Left ventricle myocardium inferior (tissue), 1 donor: ENCODE measurements around the gene MALAT1. TPM values are rescaled to one million over a fixed set of nuclear protein-coding genes. Genes with fewer than 3 reads are reported as not detected.

Source experiments
- DNase-seq: peaks from one replicate; pipeline ENCODE4 v3.0.0-alpha.2; 2020
- H3K27ac ChIP-seq: fragments of 200-600 bp; replicated peaks from 2 replicates; pipeline ENCODE4 v1.8.0; 2021
- H3K27me3 ChIP-seq: fragments of 200-600 bp; 2 replicates; pipeline ENCODE4 v1.8.0; 2021; ENCODE audit warnings: low read depth
- H3K36me3 ChIP-seq: fragments of 200-600 bp; 2 replicates; pipeline ENCODE4 v1.8.0; 2021
- H3K4me1 ChIP-seq: fragments of 200-600 bp; 2 replicates; pipeline ENCODE4 v1.8.0; 2021
- H3K4me3 ChIP-seq: fragments of 200-600 bp; 2 replicates; pipeline ENCODE4 v1.8.0; 2021; ENCODE audit warnings: mild to moderate bottlenecking, moderate library complexity
- H3K9me3 ChIP-seq: fragments of 200-600 bp; replicated peaks from 2 replicates; pipeline ENCODE4 v1.8.0; 2021
- intact Hi-C: fragments of 100-400 bp; cut with micrococcal nuclease; formaldehyde crosslinking; loops from one replicate; pipeline ENCODE4 v1.11.0; 2022
- total RNA-seq: library from RNA; stranded (reverse); fragmentation: NEBNext Ultra II Directional; extraction: Animal tissue kit (Norgen Biotek cat#: 25700); gene quantifications from one replicate; pipeline ENCODE4 v1.2.1, GENCODE V29; 2021
- TF ChIP-seq, protein P1 (sequence below): fragments of 200-600 bp; IDR thresholded peaks from 2 replicates; pipeline ENCODE4 v1.8.0; 2021; ENCODE audit warnings: antibody characterized with exemption, mild to moderate bottlenecking, borderline replicate concordance
- donor health status: DM: no; HTN: yes; CAD: no; lungs with severe emphysema.

MALAT1 gene
- total RNA-seq, 1 donor from 2014 or later, result 6,576 TPM

- intact Hi-C loops, result no loop called here
- TF ChIP-seq, protein P1, sequence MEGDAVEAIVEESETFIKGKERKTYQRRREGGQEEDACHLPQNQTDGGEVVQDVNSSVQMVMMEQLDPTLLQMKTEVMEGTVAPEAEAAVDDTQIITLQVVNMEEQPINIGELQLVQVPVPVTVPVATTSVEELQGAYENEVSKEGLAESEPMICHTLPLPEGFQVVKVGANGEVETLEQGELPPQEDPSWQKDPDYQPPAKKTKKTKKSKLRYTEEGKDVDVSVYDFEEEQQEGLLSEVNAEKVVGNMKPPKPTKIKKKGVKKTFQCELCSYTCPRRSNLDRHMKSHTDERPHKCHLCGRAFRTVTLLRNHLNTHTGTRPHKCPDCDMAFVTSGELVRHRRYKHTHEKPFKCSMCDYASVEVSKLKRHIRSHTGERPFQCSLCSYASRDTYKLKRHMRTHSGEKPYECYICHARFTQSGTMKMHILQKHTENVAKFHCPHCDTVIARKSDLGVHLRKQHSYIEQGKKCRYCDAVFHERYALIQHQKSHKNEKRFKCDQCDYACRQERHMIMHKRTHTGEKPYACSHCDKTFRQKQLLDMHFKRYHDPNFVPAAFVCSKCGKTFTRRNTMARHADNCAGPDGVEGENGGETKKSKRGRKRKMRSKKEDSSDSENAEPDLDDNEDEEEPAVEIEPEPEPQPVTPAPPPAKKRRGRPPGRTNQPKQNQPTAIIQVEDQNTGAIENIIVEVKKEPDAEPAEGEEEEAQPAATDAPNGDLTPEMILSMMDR, result no peak
- H3K36me3 ChIP-seq, result peaks cover 30% of the 10 kb centered on the region
- no peaks in the 10 kb centered on the region for H3K9me3 ChIP-seq
- H3K27me3 ChIP-seq, result no peaks in the 10 kb centered on the region
- H3K4me3 ChIP-seq, result no peak overlapping the region
- H3K27ac ChIP-seq, result no peak overlapping the region
- DNase-seq, result no peak
- peaks cover 29% of the 10 kb centered on the region for H3K4me1 ChIP-seq
Measured at GRCh38 chr11:65542738-65543390, 44.0 kb downstream of the MALAT1 start.

GRCh38 chr11:65545853-65546216, 47.0 kb downstream of the MALAT1 start:
- no peak overlapping the region for H3K27ac ChIP-seq
- intact Hi-C loops, result no loop called here

DNA sequence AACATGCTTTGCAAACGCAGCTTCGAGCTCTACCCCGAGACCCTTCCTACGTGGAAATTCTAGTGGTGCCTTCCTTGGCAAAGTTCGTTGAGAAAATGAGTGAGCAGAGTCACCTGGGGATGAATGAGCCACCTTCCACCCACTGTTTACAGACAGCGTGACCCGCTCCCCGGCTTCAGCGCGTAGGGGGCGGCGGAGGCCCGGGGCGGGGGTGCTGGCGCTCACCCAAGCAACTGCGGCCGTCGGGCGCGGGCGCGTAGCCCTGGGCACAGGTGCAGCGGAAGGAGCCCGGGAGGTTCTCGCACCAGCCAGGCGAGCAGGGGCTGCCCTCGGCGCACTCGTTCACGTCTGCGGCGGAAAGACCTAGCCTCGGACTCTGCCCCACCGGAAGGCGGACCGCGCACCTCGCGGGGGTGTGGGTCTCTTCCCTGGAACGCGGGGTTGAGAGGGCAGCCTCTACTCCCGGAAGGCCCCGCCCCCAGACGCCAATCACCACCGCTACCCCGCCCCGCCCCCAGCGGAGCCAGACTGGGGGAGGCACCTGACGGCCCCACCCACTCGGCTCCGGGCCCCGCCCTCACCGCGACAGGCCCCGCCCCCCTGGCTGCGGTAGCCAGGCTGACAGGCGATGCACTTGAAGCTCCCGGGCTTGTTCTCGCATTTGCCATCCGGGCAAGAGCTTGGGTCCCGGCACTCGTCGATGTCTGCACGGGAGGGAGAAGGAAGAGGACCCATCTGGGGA, 47.5 kb downstream of the MALAT1 start:
- Histone ChIP-seq H3K4me1 (peaks cover 7% of the 10 kb centered on the region), H3K27ac (no peak overlapping the region), H3K27me3 (no peaks in the 10 kb centered on the region), H3K4me3 (peak overlapping the region; percentile 33), H3K36me3 (peaks cover 48% of the 10 kb centered on the region), H3K9me3 (no peaks in the 10 kb centered on the region)
- TF ChIP-seq, protein P1, result no peak
- DNase-seq, result peak; percentile 77
- intact Hi-C loops, result no loop called here

More at GRCh38 chr11:65545853-65546216, 47.0 kb downstream of the MALAT1 start:
- Histone ChIP-seq H3K4me3 (no peak overlapping the region), H3K4me1 (peaks cover 13% of the 10 kb centered on the region), H3K27me3 (no peaks in the 10 kb centered on the region), H3K9me3 (no peaks in the 10 kb centered on the region), H3K36me3 (peaks cover 42% of the 10 kb centered on the region)
- no peak for DNase-seq
- TF ChIP-seq, protein P1, result no peak

- TF ChIP-seq, protein P1, result no peak
- H3K36me3 ChIP-seq, result peaks cover 56% of the 10 kb centered on the region
- no peaks in the 10 kb centered on the region for H3K9me3 ChIP-seq
- H3K27me3 ChIP-seq, result no peaks in the 10 kb centered on the region
- intact Hi-C loops, result no loop called here
- no peak for DNase-seq
- H3K27ac ChIP-seq, result no peak overlapping the region
- H3K4me3 ChIP-seq, result no peak overlapping the region
- H3K4me1 ChIP-seq, result peaks cover 8% of the 10 kb centered on the region
Measured at GRCh38 chr11:65547446-65548125, 48.7 kb downstream of the MALAT1 start.

DNA sequence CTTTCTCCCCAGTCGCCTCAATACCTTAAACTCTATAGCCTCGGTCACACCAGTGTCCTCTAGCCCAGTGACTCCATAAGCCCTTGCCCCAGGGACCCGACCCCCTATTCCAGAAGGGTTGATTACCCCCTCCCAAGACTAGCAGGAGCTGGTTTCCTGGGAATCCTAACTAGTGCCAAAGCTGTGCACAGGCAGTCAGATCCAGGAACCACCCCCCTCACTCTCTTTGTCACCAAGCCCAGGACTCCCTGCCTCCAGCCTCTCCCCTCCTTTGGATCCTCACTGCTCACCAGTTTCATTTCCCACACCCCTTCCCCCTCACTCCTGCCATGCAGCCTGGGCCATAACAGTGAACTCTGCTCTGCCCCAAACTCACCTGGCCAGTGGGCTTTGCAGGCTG, 49.5 kb downstream of the MALAT1 start:
- TF ChIP-seq, protein P1, result no peak
- intact Hi-C loops, result no loop called here
- Histone ChIP-seq H3K27ac (no peak overlapping the region), H3K4me1 (peaks cover 16% of the 10 kb centered on the region), H3K9me3 (no peaks in the 10 kb centered on the region), H3K36me3 (peaks cover 63% of the 10 kb centered on the region), H3K4me3 (no peak overlapping the region), H3K27me3 (no peaks in the 10 kb centered on the region)
- no peak for DNase-seq
